IMR-90 (cell line): Measurements from ENCODE around the gene PPP1R15A. TPM values are rescaled to one million over a fixed set of nuclear protein-coding genes. Genes with fewer than 3 reads are reported as not detected.

Experiments
- ATAC-seq: fragments of 200-7000 bp; cut with Tn5 transposase; 2 replicates; pipeline ENCODE4 v1.9.1; 2020; ENCODE audit warnings: low read depth, mild to moderate bottlenecking, moderate library complexity
- BruUV-seq: library from RNA; stranded (reverse); fragments of 400-500 nt; replicated peaks from 2 replicates; lab custom pipeline; 2021; lab: Mats Ljungman, UMichigan
- CTCF ChIA-PET: fragments of 300-600 bp; formaldehyde crosslinking; extraction: SDS; loops from one replicate; lab custom pipeline; 2021; ENCODE audit warnings: antibody characterized with exemption; lab: Yijun Ruan, JAX
- POLR2A ChIA-PET: fragments of 300-600 bp; sonication (Branson Sonifier 250); formaldehyde crosslinking; loops from one replicate; lab custom pipeline; 2022; ENCODE audit warnings: antibody characterized with exemption; ENCODE audit not compliant: unreplicated experiment; lab: Charles Lee
- DNase-seq: peaks from one replicate; pipeline ENCODE4 v3.0.0; 2013
- H2AFZ ChIP-seq: replicated peaks from 2 replicates; pipeline ENCODE3; 2013; ENCODE audit warnings: low read length, mild to moderate bottlenecking; ENCODE audit not compliant: poor library complexity
- H2AK5ac ChIP-seq: 2 replicates; pipeline ENCODE4 v1.6.1; 2013; ENCODE audit warnings: low read depth, low read length, inconsistent platforms
- H2AK9ac ChIP-seq: replicated peaks from 2 replicates; pipeline ENCODE3; 2013; ENCODE audit warnings: mild to moderate bottlenecking, low read depth, low read length, moderate library complexity; ENCODE audit not compliant: poor library complexity
- H2BK120ac ChIP-seq: 2 replicates; pipeline ENCODE4 v1.6.1; 2013; ENCODE audit warnings: low read depth, low read length, inconsistent platforms
- H2BK15ac ChIP-seq: 3 replicates; pipeline ENCODE4 v1.6.1; 2013; ENCODE audit warnings: low read depth, low read length, inconsistent platforms
- H2BK20ac ChIP-seq: 2 replicates; pipeline ENCODE4 v1.6.1; 2013; ENCODE audit warnings: low read depth, mild to moderate bottlenecking, inconsistent platforms, low read length, moderate library complexity
- H2BK5ac ChIP-seq: 2 replicates; pipeline ENCODE4 v1.6.1; 2013; ENCODE audit warnings: mild to moderate bottlenecking, low read depth, low read length, inconsistent platforms; ENCODE audit not compliant: poor library complexity, severe bottlenecking
- H3K14ac ChIP-seq: replicated peaks from 2 replicates; pipeline ENCODE4 v1.6.1; 2013; ENCODE audit warnings: low read depth, low read length, inconsistent platforms
- H3K18ac ChIP-seq: 2 replicates; pipeline ENCODE4 v1.6.1; 2013; ENCODE audit warnings: low read depth, low read length, control low read depth
- H3K23ac ChIP-seq: 2 replicates; pipeline ENCODE4 v1.6.1; 2013; ENCODE audit warnings: low read depth, low read length, inconsistent platforms
- H3K27ac ChIP-seq: 2 replicates; pipeline ENCODE4 v1.5.1; 2013; ENCODE audit warnings: mild to moderate bottlenecking, control low read depth, low read length; ENCODE audit not compliant: insufficient read depth
- H3K27me3 ChIP-seq: 2 replicates; pipeline ENCODE4 v1.6.1; 2013; ENCODE audit warnings: low read length; ENCODE audit not compliant: control insufficient read depth, insufficient read depth
- H3K36me3 ChIP-seq: 2 replicates; pipeline ENCODE4 v1.6.1; 2013; ENCODE audit warnings: low read length, mixed read lengths; ENCODE audit not compliant: control insufficient read depth, insufficient read depth
- H3K4ac ChIP-seq: 2 replicates; pipeline ENCODE4 v1.6.1; 2013; ENCODE audit warnings: low read depth, low read length, inconsistent platforms
- H3K4me1 ChIP-seq: 2 replicates; pipeline ENCODE4 v1.6.1; 2013; ENCODE audit warnings: low read length, mixed read lengths; ENCODE audit not compliant: control insufficient read depth, insufficient read depth
- H3K4me2 ChIP-seq: 2 replicates; pipeline ENCODE4 v1.6.1; 2013; ENCODE audit warnings: low read depth, mild to moderate bottlenecking, control low read depth, low read length, moderate library complexity
- H3K4me3 ChIP-seq: 2 replicates; pipeline ENCODE4 v1.5.1; 2013; ENCODE audit warnings: low read depth, mild to moderate bottlenecking, control low read depth, low read length, moderate library complexity; ENCODE audit not compliant: insufficient read depth
- H3K56ac ChIP-seq: 2 replicates; pipeline ENCODE4 v1.6.1; 2013; ENCODE audit warnings: low read length, inconsistent platforms; ENCODE audit not compliant: insufficient read depth; ENCODE audit errors: extremely low read depth
- H3K79me1 ChIP-seq, 2 experiments: 2 replicates each; pipeline ENCODE4 v1.6.1; 2013; ENCODE audit warnings: low read length in 2 of 2, inconsistent platforms in 1 of 2, low read depth in 1 of 2
- H3K9ac ChIP-seq: 2 replicates; pipeline ENCODE4 v1.6.1; 2013; ENCODE audit warnings: low read depth, low read length, control low read depth
- H3K9me1 ChIP-seq: 2 replicates; pipeline ENCODE4 v1.6.1; 2013; ENCODE audit warnings: low read length, inconsistent platforms; ENCODE audit not compliant: insufficient read depth
- H3K9me3 ChIP-seq: 2 replicates; pipeline ENCODE4 v1.6.1; 2013; ENCODE audit warnings: low read length; ENCODE audit not compliant: control insufficient read depth, insufficient read depth
- H4K20me1 ChIP-seq: 2 replicates; pipeline ENCODE4 v1.6.1; 2013; ENCODE audit warnings: low read length, inconsistent platforms; ENCODE audit not compliant: insufficient read depth
- H4K5ac ChIP-seq: 2 replicates; pipeline ENCODE4 v1.6.1; 2013; ENCODE audit warnings: mild to moderate bottlenecking, low read depth, low read length, control low read depth
- H4K8ac ChIP-seq, 2 experiments: 2 replicates each; pipeline ENCODE4 v1.6.1; 2013; ENCODE audit warnings: low read depth in 2 of 2, low read length in 2 of 2, control low read depth in 1 of 2, inconsistent platforms in 1 of 2
- H4K91ac ChIP-seq: 2 replicates; pipeline ENCODE4 v1.6.1; 2013; ENCODE audit warnings: low read depth, low read length, inconsistent platforms; ENCODE audit not compliant: insufficient read depth
- RAD21 ChIP-seq: IDR thresholded peaks from 2 replicates; pipeline ENCODE4 v1.6.1; 2012; ENCODE audit warnings: low read length, improper control_type of control experiment
- WGBS, 2 experiments: methylation state at CpG; one replicate each; pipeline versions ENCODE4 v1.1.5 to v1.1.7; 2013; ENCODE audit warnings: missing lambda C conversion rate in 2 of 2; ENCODE audit not compliant: insufficient read length in 1 of 2; ENCODE audit errors: extremely low coverage in 2 of 2; 5-methylcytosine and 5-hydroxymethylcytosine counted together
- dilution Hi-C: fragments of 300-500 bp; cut with HindIII; formaldehyde crosslinking; loops from one replicate; pipeline ENCODE4 v1.14.3; 2018; ENCODE audit warnings: low sequenced_read_pairs; ENCODE audit not compliant: unreplicated experiment
- in situ Hi-C: fragments of 300-500 bp; cut with MboI; formaldehyde crosslinking; loops from 3 replicates; pipeline ENCODE4 v1.14.3; 2019; ENCODE audit warnings: low sequenced_read_pairs, inconsistent platforms, mixed read lengths
- intact Hi-C: fragments of 100-400 bp; cut with micrococcal nuclease; formaldehyde crosslinking; loops from 2 replicates; pipeline ENCODE4 v1.10.0; 2022
- polyA plus RNA-seq, 3 experiments: library from polyadenylated mRNA; depleted of rRNA; stranded (reverse); fragments of >200 nt; gene quantifications; 2 replicates each; pipeline ENCODE4 v1.2.3, GENCODE V29; 2012; ENCODE audit warnings: low replicate concordance in 1 of 3
- total RNA-seq: library from RNA; depleted of rRNA; stranded (reverse); fragments of >200 nt; gene quantifications from 2 replicates; pipeline ENCODE4 v1.2.3, GENCODE V29; 2012
- TF ChIP-seq, protein P1 (sequence below): fragments of 150-350 bp; IDR thresholded peaks from 2 replicates; pipeline ENCODE4 v1.6.1; 2016; ENCODE audit warnings: low read depth, mild to moderate bottlenecking, low read length, moderate library complexity, borderline replicate concordance

Gene PPP1R15A
- total and polyA plus RNA-seq, 2 of the 4 experiments (the other 2 are of a cell fraction) = 26.7 to 87.7 TPM

- H3K56ac ChIP-seq = no peak overlapping the region
- DNase-seq (no peak), ATAC-seq (no peak; the same call in 1 of the 2 replicates)
- H3K9ac ChIP-seq = no peak overlapping the region
- dilution Hi-C loops (no loop called here), intact Hi-C loops (no loop called here), in situ Hi-C loops (no loop called here)
- H3K4me3 ChIP-seq = no peak overlapping the region
- H3K79me1 ChIP-seq = 0 out of 4 replicates have a peak, but pooled peaks cover 0 to 10% of the 10 kb centered on the region in 2 experiments
- H2BK20ac ChIP-seq = no peak overlapping the region
- H4K91ac ChIP-seq = no peak overlapping the region
- no peak overlapping the region for H3K18ac ChIP-seq
- no peak overlapping the region for H2BK15ac ChIP-seq
- H3K4ac ChIP-seq = no peak overlapping the region
- no peak overlapping the region for H3K27ac ChIP-seq
- no peak overlapping the region for H3K23ac ChIP-seq
- CTCF ChIA-PET = no interaction called here
- no CpG with 5 or more reads among the region's 9 CpGs for WGBS, 2 experiments
- H2AK9ac ChIP-seq = no peak overlapping the region
- TF ChIP-seq, protein P1, sequence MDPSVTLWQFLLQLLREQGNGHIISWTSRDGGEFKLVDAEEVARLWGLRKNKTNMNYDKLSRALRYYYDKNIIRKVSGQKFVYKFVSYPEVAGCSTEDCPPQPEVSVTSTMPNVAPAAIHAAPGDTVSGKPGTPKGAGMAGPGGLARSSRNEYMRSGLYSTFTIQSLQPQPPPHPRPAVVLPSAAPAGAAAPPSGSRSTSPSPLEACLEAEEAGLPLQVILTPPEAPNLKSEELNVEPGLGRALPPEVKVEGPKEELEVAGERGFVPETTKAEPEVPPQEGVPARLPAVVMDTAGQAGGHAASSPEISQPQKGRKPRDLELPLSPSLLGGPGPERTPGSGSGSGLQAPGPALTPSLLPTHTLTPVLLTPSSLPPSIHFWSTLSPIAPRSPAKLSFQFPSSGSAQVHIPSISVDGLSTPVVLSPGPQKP = no peak
- TF ChIP-seq RAD21 = no peak
- no peaks in the 10 kb centered on the region for H3K9me3 ChIP-seq
- no peaks in the 10 kb centered on the region for H3K9me1 ChIP-seq
- no peak overlapping the region for H2AFZ ChIP-seq
- no peak overlapping the region for H3K14ac ChIP-seq
- no peak overlapping the region for H2AK5ac ChIP-seq
- no peak overlapping the region for H4K5ac ChIP-seq
- POLR2A ChIA-PET = no interaction called here
- no peaks in the 10 kb centered on the region for H4K20me1 ChIP-seq
- no peak overlapping the region for H2BK5ac ChIP-seq
- no peaks in the 10 kb centered on the region for H3K27me3 ChIP-seq
- no TSS peak for BruUV-seq
- no peak overlapping the region for H4K8ac ChIP-seq
- no peak overlapping the region for H3K4me2 ChIP-seq
- H3K4me1 ChIP-seq = no peaks in the 10 kb centered on the region
- H3K36me3 ChIP-seq = peaks cover 54% of the 10 kb centered on the region
- no peak overlapping the region for H2BK120ac ChIP-seq
These were observed 41.1 kb downstream of the PPP1R15A start for GRCh38 chr19:48913114-48913889.
